K562 (cell line): ENCODE data around the gene OXSR1. TPM values are rescaled to one million over a fixed set of nuclear protein-coding genes. Genes with fewer than 3 reads are reported as not detected.

ENCODE experiments used
- CXXC5 ChIP-seq: fragments of 250-450 bp; sonication (Bioruptor Pico); IDR thresholded peaks from 2 replicates; pipeline ENCODE4 v1.8.0; 2022; ENCODE audit warnings: inconsistent platforms, mild to moderate bottlenecking, moderate library complexity
- GMEB1 ChIP-seq: fragments of 250-450 bp; sonication (Bioruptor Pico); IDR thresholded peaks from 2 replicates; pipeline ENCODE4 v1.4.0; 2020; ENCODE audit warnings: mild to moderate bottlenecking
- NFIX ChIP-seq: fragments of 250-450 bp; sonication (Bioruptor Pico); IDR thresholded peaks from 2 replicates; pipeline ENCODE4 v1.4.0; 2020; ENCODE audit warnings: low read depth, mild to moderate bottlenecking, moderate library complexity
- NR2F6 ChIP-seq: fragments of 450-650 bp; formaldehyde crosslinking; IDR thresholded peaks from 2 replicates; pipeline ENCODE4 v1.4.0; 2020; ENCODE audit warnings: mild to moderate bottlenecking
- PTRF ChIP-seq: fragments of 450-650 bp; IDR thresholded peaks from 2 replicates; pipeline ENCODE4 v1.6.1; 2016; ENCODE audit warnings: mild to moderate bottlenecking, missing genetic modification characterization, missing compliant biosample characterization
- RAD21 ChIP-seq, 2 experiments: fragments of 250-450 bp in 1 of 2; fragments of 450-650 bp in 1 of 2; sonication (Bioruptor Pico) in 1 of 2; formaldehyde crosslinking in 1 of 2; IDR thresholded peaks in 1 of 2; conservative IDR thresholded peaks in 1 of 2; 2 replicates each; pipeline versions ENCODE4 v1.4.0 to v1.8.0; 2020 to 2022; ENCODE audit warnings: mild to moderate bottlenecking in 2 of 2, moderate library complexity in 1 of 2
- SMAD2 ChIP-seq: fragments of 150-350 bp; IDR thresholded peaks from 2 replicates; pipeline ENCODE4 v1.6.1; 2014; ENCODE audit warnings: low read depth, mild to moderate bottlenecking, low read length
- SMC3 ChIP-seq: conservative IDR thresholded peaks from 2 replicates; pipeline ENCODE4 v1.6.1; 2011; ENCODE audit warnings: low read depth, low read length, improper control_type of control experiment; ENCODE audit not compliant: insufficient read depth
- ZKSCAN8 ChIP-seq: fragments of 200-800 bp; sonication (Bioruptor generic); IDR thresholded peaks from 2 replicates; pipeline ENCODE4 v1.6.1; 2016; ENCODE audit warnings: missing genetic modification characterization, missing compliant biosample characterization
- ZNF408 ChIP-seq: fragments of 250-450 bp; sonication (Bioruptor Pico); IDR thresholded peaks from 2 replicates; pipeline ENCODE4 v1.4.0; 2020; ENCODE audit warnings: low read depth, mild to moderate bottlenecking, moderate library complexity
- polyA plus RNA-seq, 8 experiments: library from polyadenylated mRNA; depleted of rRNA in 4 of 8; stranded (reverse) in 5 of 8; unstranded in 3 of 8; fragments of >200 nt; fragmentation: Nextera tagmentation in 2 of 8; fragmentation: Illumina TruSeq in 1 of 8; extraction: Ambion mirVana in 2 of 8; extraction: Trizol in 1 of 8; gene quantifications; 2 replicates each; pipeline versions ENCODE4 v1.2.1 to v1.2.3, GENCODE V29; 2011 to 2014; ENCODE audit warnings: inconsistent platforms in 1 of 8, missing spikeins in 1 of 8
- total RNA-seq, 7 experiments: library from RNA; depleted of rRNA in 6 of 7; stranded (reverse); fragments of >200 nt in 6 of 7; fragmentation: Illumina TruSeq in 2 of 7; extraction: Trizol in 2 of 7; gene quantifications; 2 replicates each; pipeline versions ENCODE4 v1.2.1 to v1.2.3, GENCODE V29; 2011 to 2021; ENCODE audit warnings: low replicate concordance in 1 of 7
- TF ChIP-seq, protein P1 (sequence below): fragments of 450-650 bp; IDR thresholded peaks from 2 replicates; pipeline ENCODE4 v1.6.1; 2018; ENCODE audit not compliant: partially characterized antibody
- TF ChIP-seq, protein P2 (sequence below): fragments of 450-650 bp; IDR thresholded peaks from 2 replicates; pipeline ENCODE4 v1.6.1; 2016
- TF ChIP-seq, protein P3 (sequence below), 2 experiments: fragments of 450-650 bp in 1 of 2; sonication (generic) in 1 of 2; formaldehyde crosslinking; conservative IDR thresholded peaks; 2 replicates each; pipeline versions ENCODE4 v1.4.0 to v1.8.1; 2020 to 2022; ENCODE audit warnings: mild to moderate bottlenecking in 1 of 2, missing genetic modification reagents in 1 of 2
- TF ChIP-seq, protein P4 (sequence below): IDR thresholded peaks from 2 replicates; pipeline ENCODE4 v1.6.1; 2011; ENCODE audit not compliant: insufficient read length; ENCODE audit errors: extremely low read depth
- TF ChIP-seq, protein P5 (sequence below): fragments of 250-450 bp; sonication (Bioruptor Pico); IDR thresholded peaks from 2 replicates; pipeline ENCODE4 v1.8.0; 2021; ENCODE audit warnings: moderate library complexity, mild to moderate bottlenecking, inconsistent platforms

The OXSR1 gene
- total and polyA plus RNA-seq, 9 of the 15 experiments (the other 6 are each of a cell fraction or from before 2014, with no cell fraction given): 15.7 to 87.6 (median 48.7) TPM

- TF ChIP-seq, protein P1, sequence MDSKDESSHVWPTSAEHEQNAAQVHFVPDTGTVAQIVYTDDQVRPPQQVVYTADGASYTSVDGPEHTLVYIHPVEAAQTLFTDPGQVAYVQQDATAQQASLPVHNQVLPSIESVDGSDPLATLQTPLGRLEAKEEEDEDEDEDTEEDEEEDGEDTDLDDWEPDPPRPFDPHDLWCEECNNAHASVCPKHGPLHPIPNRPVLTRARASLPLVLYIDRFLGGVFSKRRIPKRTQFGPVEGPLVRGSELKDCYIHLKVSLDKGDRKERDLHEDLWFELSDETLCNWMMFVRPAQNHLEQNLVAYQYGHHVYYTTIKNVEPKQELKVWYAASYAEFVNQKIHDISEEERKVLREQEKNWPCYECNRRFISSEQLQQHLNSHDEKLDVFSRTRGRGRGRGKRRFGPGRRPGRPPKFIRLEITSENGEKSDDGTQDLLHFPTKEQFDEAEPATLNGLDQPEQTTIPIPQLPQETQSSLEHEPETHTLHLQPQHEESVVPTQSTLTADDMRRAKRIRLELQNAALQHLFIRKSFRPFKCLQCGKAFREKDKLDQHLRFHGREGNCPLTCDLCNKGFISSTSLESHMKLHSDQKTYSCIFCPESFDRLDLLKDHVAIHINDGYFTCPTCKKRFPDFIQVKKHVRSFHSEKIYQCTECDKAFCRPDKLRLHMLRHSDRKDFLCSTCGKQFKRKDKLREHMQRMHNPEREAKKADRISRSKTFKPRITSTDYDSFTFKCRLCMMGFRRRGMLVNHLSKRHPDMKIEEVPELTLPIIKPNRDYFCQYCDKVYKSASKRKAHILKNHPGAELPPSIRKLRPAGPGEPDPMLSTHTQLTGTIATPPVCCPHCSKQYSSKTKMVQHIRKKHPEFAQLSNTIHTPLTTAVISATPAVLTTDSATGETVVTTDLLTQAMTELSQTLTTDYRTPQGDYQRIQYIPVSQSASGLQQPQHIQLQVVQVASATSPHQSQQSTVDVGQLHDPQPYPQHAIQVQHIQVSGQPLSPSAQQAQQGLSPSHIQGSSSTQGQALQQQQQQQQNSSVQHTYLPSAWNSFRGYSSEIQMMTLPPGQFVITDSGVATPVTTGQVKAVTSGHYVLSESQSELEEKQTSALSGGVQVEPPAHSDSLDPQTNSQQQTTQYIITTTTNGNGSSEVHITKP: no peak
- TF ChIP-seq SMC3: no peak
- TF ChIP-seq, protein P2, sequence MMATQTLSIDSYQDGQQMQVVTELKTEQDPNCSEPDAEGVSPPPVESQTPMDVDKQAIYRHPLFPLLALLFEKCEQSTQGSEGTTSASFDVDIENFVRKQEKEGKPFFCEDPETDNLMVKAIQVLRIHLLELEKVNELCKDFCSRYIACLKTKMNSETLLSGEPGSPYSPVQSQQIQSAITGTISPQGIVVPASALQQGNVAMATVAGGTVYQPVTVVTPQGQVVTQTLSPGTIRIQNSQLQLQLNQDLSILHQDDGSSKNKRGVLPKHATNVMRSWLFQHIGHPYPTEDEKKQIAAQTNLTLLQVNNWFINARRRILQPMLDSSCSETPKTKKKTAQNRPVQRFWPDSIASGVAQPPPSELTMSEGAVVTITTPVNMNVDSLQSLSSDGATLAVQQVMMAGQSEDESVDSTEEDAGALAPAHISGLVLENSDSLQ: no peak
- TF ChIP-seq CXXC5 (CRISPR knock-in tag): no peak; the same call in 1 of the 2 replicates
- TF ChIP-seq ZNF408: no peak
- TF ChIP-seq, protein P3, sequence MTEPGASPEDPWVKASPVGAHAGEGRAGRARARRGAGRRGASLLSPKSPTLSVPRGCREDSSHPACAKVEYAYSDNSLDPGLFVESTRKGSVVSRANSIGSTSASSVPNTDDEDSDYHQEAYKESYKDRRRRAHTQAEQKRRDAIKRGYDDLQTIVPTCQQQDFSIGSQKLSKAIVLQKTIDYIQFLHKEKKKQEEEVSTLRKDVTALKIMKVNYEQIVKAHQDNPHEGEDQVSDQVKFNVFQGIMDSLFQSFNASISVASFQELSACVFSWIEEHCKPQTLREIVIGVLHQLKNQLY (CRISPR knock-in tag; conservative IDR thresholded peaks at IDR 0.05): no peak
- no peak for TF ChIP-seq NFIX (CRISPR knock-in tag)
- no peak for TF ChIP-seq SMAD2
- TF ChIP-seq NR2F6 (CRISPR knock-in tag): no peak
- TF ChIP-seq, protein P4, sequence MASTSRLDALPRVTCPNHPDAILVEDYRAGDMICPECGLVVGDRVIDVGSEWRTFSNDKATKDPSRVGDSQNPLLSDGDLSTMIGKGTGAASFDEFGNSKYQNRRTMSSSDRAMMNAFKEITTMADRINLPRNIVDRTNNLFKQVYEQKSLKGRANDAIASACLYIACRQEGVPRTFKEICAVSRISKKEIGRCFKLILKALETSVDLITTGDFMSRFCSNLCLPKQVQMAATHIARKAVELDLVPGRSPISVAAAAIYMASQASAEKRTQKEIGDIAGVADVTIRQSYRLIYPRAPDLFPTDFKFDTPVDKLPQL: no peak
- TF ChIP-seq RAD21 (CRISPR knock-in tag; conservative IDR thresholded peaks at IDR 0.05 in 1 of 2, IDR thresholded peaks at IDR 0.05 in 1 of 2): peak in 1 of 2 experiments; percentile 9; a peak in 1 of 4 replicates
- TF ChIP-seq, protein P5, sequence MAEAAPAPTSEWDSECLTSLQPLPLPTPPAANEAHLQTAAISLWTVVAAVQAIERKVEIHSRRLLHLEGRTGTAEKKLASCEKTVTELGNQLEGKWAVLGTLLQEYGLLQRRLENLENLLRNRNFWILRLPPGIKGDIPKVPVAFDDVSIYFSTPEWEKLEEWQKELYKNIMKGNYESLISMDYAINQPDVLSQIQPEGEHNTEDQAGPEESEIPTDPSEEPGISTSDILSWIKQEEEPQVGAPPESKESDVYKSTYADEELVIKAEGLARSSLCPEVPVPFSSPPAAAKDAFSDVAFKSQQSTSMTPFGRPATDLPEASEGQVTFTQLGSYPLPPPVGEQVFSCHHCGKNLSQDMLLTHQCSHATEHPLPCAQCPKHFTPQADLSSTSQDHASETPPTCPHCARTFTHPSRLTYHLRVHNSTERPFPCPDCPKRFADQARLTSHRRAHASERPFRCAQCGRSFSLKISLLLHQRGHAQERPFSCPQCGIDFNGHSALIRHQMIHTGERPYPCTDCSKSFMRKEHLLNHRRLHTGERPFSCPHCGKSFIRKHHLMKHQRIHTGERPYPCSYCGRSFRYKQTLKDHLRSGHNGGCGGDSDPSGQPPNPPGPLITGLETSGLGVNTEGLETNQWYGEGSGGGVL (CRISPR knock-in tag): no peak
- no peak for TF ChIP-seq PTRF (tag)
- no peak for TF ChIP-seq ZKSCAN8 (CRISPR knock-in tag)
- TF ChIP-seq GMEB1 (CRISPR knock-in tag): no peak
Observed at GRCh38 chr3:38165722-38166387, 518 bp downstream of the OXSR1 start (continued).
